Large intestine (tissue), 12 donors: Measurements from ENCODE around the gene ASB11. TPM values are rescaled to one million over a fixed set of nuclear protein-coding genes. Genes with fewer than 3 reads are reported as not detected.

ENCODE experiments used
- DNase-seq, 2 donors: peaks; one replicate each; pipeline versions ENCODE4 v3.0.0 to v3.0.0-alpha.2; 2013
- H3K27ac ChIP-seq: one replicate; pipeline ENCODE4 v1.5.1; 2013; ENCODE audit warnings: low read length
- H3K27me3 ChIP-seq: 2 replicates; pipeline ENCODE4 v1.6.1; 2013; ENCODE audit warnings: low read length; ENCODE audit not compliant: control insufficient read depth, insufficient read depth
- H3K36me3 ChIP-seq: 2 replicates; pipeline ENCODE4 v1.6.1; 2013; ENCODE audit warnings: low read length; ENCODE audit not compliant: control insufficient read depth, insufficient read depth
- H3K4me1 ChIP-seq: one replicate; pipeline ENCODE4 v1.6.1; 2013; ENCODE audit warnings: low read length; ENCODE audit not compliant: control insufficient read depth, insufficient read depth
- H3K4me3 ChIP-seq: one replicate; pipeline ENCODE4 v1.5.1; 2013; ENCODE audit warnings: low read length
- H3K9me3 ChIP-seq: one replicate; pipeline ENCODE4 v1.6.1; 2013; ENCODE audit warnings: mild to moderate bottlenecking, low read depth, low read length, moderate library complexity; ENCODE audit not compliant: control insufficient read depth
- WGBS: methylation state at CpG from one replicate; pipeline ENCODE4 v1.1.5; 2013; ENCODE audit warnings: low lambda C conversion rate; ENCODE audit not compliant: insufficient coverage; 5-methylcytosine and 5-hydroxymethylcytosine counted together
- long read RNA-seq, 11 donors: transcript quantifications; one replicate each; lab custom pipeline, GENCODE V29; 2026
- polyA plus RNA-seq: library from polyadenylated mRNA; unstranded; fragments of 120-200 nt; gene quantifications from one replicate; pipeline ENCODE4 v1.2.1, GENCODE V29; 2013

ASB11 gene
- 0.03 TPM for polyA plus RNA-seq
- long read RNA-seq, donor 1, result 0 reads
- long read RNA-seq, donor 2, result 0 reads
- long read RNA-seq, donor 3, result 0 reads
- long read RNA-seq, donor 4, result 0 reads
- long read RNA-seq, donor 5, result 0 reads
- long read RNA-seq, donor 6, result 0 reads
- long read RNA-seq, donor 7, result 0 reads
- long read RNA-seq, donor 8, result 0 reads
- long read RNA-seq, donor 9, result 0 reads
- long read RNA-seq, donor 10, result 0 reads
- long read RNA-seq, donor 11, result 0 reads

- Histone ChIP-seq H3K27ac (no peak within 1 kb of the TSS), H3K4me3 (no peak within 1 kb of the TSS), H3K27me3 (no peaks in the 10 kb centered on the region), H3K4me1 (no peaks in the 10 kb centered on the region), H3K9me3 (no peaks in the 10 kb centered on the region), H3K36me3 (no peaks in the 10 kb centered on the region)
- DNase-seq, result no peak
- 60% methylated on average over 1 of the region's 3 CpGs for WGBS
Observed at GRCh38 chrX:15315509-15315908, at the start of gene ASB11. Gene ASB11, minus strand, starts transcription at chrX:15315640. Its CDS starts 35 bp downstream, at chrX:15315605.

DNA sequence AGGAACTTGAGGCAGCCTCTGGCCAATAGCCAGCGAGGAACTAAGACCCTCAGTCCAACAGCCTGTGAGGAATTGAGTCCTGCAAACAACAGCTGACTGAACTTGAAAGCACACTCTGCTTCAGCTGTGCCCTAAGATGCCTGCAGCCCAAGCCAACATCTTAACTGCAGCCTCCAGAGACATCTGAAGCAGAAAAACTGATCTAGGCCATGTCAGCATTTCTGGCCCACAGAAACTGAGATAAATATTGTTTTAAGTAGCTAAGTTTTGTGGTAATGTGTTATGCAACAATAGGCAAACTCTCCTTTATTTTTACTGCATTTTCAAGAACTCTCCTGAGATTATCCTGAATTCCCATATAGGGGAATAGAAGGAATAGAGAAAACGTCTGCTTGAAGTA lies 44.3 kb upstream of the ASB11 start:
- no peaks in the 10 kb centered on the region for H3K36me3 ChIP-seq
- H3K27me3 ChIP-seq, result no peaks in the 10 kb centered on the region
- WGBS, result no CpG with 5 or more reads among the region's 2 CpGs
- H3K9me3 ChIP-seq, result no peaks in the 10 kb centered on the region
- no peak overlapping the region for H3K4me3 ChIP-seq
- H3K4me1 ChIP-seq, result no peaks in the 10 kb centered on the region
- no peak overlapping the region for H3K27ac ChIP-seq
- no peak for DNase-seq

- no peaks in the 10 kb centered on the region for H3K27me3 ChIP-seq
- no CpG with 5 or more reads among the region's 2 CpGs for WGBS
- no peak for DNase-seq
- H3K4me3 ChIP-seq, result no peak overlapping the region
- no peaks in the 10 kb centered on the region for H3K9me3 ChIP-seq
- H3K4me1 ChIP-seq, result no peaks in the 10 kb centered on the region
- no peaks in the 10 kb centered on the region for H3K36me3 ChIP-seq
- no peak overlapping the region for H3K27ac ChIP-seq
Observed at GRCh38 chrX:15358533-15358932, 43.1 kb upstream of the ASB11 start.

DNA sequence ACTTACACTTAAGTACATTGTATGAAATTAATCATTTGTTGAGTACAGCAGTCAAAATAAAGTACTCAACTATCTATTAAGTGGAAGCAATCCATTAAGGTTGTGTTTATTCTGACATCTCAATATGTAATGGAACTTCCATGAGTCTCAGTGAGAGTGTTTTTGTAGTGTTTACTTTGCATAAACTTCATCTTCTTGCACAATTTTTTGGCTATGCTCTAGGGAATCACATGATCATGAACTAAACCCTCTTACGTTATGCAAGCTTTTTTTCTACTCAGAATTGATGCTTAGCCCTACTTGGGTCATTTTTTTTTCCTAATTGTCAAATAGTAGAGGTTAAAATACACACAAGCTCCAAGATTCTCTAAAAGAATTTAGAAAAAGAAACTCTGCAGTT lies 41.0 kb upstream of the ASB11 start:
- Histone ChIP-seq H3K27ac (no peak overlapping the region), H3K9me3 (no peaks in the 10 kb centered on the region), H3K4me1 (no peaks in the 10 kb centered on the region), H3K27me3 (no peaks in the 10 kb centered on the region), H3K36me3 (no peaks in the 10 kb centered on the region), H3K4me3 (no peak overlapping the region)
- WGBS, result 100% methylated on average over 1 of the region's 1 CpG
- DNase-seq, result peak; percentile 11 to 21

- Histone ChIP-seq H3K27me3 (no peaks in the 10 kb centered on the region), H3K9me3 (no peaks in the 10 kb centered on the region), H3K4me1 (no peaks in the 10 kb centered on the region), H3K4me3 (no peak overlapping the region), H3K36me3 (no peaks in the 10 kb centered on the region), H3K27ac (no peak overlapping the region)
- no peak for DNase-seq
- 60% methylated on average over 1 of the region's 8 CpGs for WGBS
Observed at GRCh38 chrX:15350329-15350996, 35.0 kb upstream of the ASB11 start.

- DNase-seq, result peak; percentile 26 to 27
- Histone ChIP-seq H3K27me3 (no peaks in the 10 kb centered on the region), H3K9me3 (no peaks in the 10 kb centered on the region), H3K4me3 (no peak overlapping the region), H3K27ac (no peak overlapping the region), H3K4me1 (no peaks in the 10 kb centered on the region), H3K36me3 (no peaks in the 10 kb centered on the region)
- WGBS, result no CpG with 5 or more reads among the region's 2 CpGs
Observed at GRCh38 chrX:15349046-15349445, 33.6 kb upstream of the ASB11 start.

DNA sequence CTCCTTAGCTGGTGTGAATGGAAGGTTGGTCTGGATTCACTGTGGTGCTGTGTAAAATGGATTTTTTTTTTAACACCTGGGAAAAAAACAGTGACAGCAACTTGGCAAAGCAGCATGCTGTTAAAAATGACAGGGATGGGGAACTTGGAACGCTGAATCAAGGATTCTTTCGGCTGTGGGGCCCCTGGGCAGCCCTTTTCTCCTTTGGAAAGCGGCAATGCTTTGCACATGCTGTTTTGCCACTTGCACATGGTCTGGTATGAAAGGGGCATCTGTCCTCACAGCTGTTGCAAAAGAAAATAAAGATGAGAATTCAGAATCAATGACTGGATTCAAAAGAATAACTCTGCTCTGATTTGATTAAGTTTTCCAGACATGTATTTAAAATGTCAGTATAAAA lies 30.5 kb upstream of the ASB11 start:
- Histone ChIP-seq H3K9me3 (no peaks in the 10 kb centered on the region), H3K4me1 (no peaks in the 10 kb centered on the region), H3K27ac (no peak overlapping the region), H3K36me3 (no peaks in the 10 kb centered on the region), H3K27me3 (peaks cover 1% of the 10 kb centered on the region), H3K4me3 (no peak overlapping the region)
- WGBS, result no CpG with 5 or more reads among the region's 3 CpGs
- DNase-seq, result no peak

- Histone ChIP-seq H3K4me1 (no peaks in the 10 kb centered on the region), H3K4me3 (no peak overlapping the region), H3K27me3 (peaks cover 5% of the 10 kb centered on the region), H3K36me3 (no peaks in the 10 kb centered on the region), H3K9me3 (no peaks in the 10 kb centered on the region), H3K27ac (no peak overlapping the region)
- DNase-seq, result no peak
Observed at GRCh38 chrX:15344106-15344505, 28.7 kb upstream of the ASB11 start.

DNA sequence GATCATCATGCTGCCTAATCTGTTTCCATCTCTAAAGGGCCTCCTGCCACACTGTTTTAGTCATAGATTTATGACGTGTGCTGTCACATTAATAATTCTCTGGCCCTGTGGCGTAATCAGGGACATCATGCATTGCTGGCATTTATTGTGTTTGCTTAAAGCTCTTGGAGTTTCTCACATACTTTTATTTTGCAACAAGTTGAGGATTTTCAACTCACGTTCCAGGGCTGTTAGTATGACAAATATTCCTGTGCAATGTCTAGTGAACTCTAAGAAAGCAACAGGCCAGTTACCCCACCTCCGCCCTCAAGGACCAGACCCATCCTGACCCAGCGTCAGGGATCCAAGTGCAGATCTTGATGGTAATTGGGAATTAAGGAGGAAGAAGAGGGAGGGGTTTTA lies 27.6 kb upstream of the ASB11 start:
- no peak overlapping the region for H3K27ac ChIP-seq
- H3K27me3 ChIP-seq, result peaks cover 9% of the 10 kb centered on the region
- no CpG with 5 or more reads among the region's 5 CpGs for WGBS
- H3K4me3 ChIP-seq, result no peak overlapping the region
- H3K4me1 ChIP-seq, result no peaks in the 10 kb centered on the region
- no peaks in the 10 kb centered on the region for H3K9me3 ChIP-seq
- no peaks in the 10 kb centered on the region for H3K36me3 ChIP-seq
- DNase-seq, result peak; percentile 49 to 65

DNA sequence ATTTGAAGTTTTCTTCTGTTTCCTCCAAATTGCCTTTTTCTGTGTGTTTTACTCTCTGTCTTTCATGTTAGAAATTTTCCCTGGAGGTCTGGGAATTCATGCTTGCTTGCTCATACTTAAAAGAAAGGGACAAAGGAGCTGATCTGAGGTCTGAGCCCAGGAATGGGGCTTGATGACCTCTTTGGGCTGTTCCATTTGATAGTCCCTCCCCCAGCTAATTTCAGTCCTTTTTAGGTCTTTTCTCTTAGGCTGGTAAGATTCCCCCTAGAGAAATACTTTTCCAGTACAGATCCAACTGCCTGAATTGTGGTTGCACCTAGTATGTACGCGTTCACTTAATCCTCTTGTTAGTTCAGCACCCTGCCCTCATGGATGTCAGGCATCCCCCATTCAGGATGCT lies 25.4 kb upstream of the ASB11 start:
- no CpG with 5 or more reads among the region's 2 CpGs for WGBS
- no peaks in the 10 kb centered on the region for H3K4me1 ChIP-seq

DNA sequence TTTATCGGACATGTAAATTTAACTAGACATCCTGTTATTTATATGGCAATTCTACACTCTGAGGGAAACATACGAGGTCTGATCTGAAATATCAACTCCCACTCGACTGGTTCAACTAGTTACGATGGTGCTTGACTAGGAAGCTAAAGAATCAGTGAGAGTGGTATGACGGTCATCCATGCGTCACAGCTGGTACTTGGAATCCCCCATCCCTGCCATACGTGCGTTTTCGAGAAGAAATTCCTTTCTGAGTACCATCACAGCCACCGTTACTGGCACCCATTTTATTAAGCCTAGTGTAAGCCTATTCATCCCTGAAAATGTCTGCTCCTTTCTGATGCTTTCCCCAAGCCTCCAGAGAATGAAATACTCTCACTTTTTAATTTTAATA lies 20.6 kb upstream of the ASB11 start:
- H3K36me3 ChIP-seq, result peaks cover 7% of the 10 kb centered on the region
- no peaks in the 10 kb centered on the region for H3K4me1 ChIP-seq
- no peaks in the 10 kb centered on the region for H3K9me3 ChIP-seq
- H3K27me3 ChIP-seq, result peaks cover 12% of the 10 kb centered on the region
- H3K27ac ChIP-seq, result peak overlapping the region; percentile 32
- peak overlapping the region; percentile 100 for H3K4me3 ChIP-seq
- DNase-seq, result peak; percentile 43 to 62
- no CpG with 5 or more reads among the region's 10 CpGs for WGBS

More for the DNA sequence above, 25.4 kb upstream of the ASB11 start:
- peaks cover 12% of the 10 kb centered on the region for H3K27me3 ChIP-seq
- no peaks in the 10 kb centered on the region for H3K9me3 ChIP-seq
- no peak for DNase-seq
- no peaks in the 10 kb centered on the region for H3K36me3 ChIP-seq
- no peak overlapping the region for H3K4me3 ChIP-seq
- no peak overlapping the region for H3K27ac ChIP-seq
